Muscle of arm (tissue), 12 donors: Measurements from ENCODE around the gene CYP27B1. TPM values are rescaled to one million over a fixed set of nuclear protein-coding genes. Genes with fewer than 3 reads are reported as not detected.

Experiments
- DNase-seq: peaks from one replicate; pipeline ENCODE4 v3.0.0-alpha.2; 2013
- polyA plus RNA-seq, 12 donors: library from polyadenylated mRNA; unstranded; fragments of 120-200 nt; gene quantifications; one replicate each; pipeline ENCODE4 v1.2.1, GENCODE V29; 2013; ENCODE audit not compliant: insufficient read length in 12 of 12

CYP27B1 gene
- polyA plus RNA-seq, 12 donors, result 0.43 to 1.6 (median 0.86) TPM; not detected in 2

DNA sequence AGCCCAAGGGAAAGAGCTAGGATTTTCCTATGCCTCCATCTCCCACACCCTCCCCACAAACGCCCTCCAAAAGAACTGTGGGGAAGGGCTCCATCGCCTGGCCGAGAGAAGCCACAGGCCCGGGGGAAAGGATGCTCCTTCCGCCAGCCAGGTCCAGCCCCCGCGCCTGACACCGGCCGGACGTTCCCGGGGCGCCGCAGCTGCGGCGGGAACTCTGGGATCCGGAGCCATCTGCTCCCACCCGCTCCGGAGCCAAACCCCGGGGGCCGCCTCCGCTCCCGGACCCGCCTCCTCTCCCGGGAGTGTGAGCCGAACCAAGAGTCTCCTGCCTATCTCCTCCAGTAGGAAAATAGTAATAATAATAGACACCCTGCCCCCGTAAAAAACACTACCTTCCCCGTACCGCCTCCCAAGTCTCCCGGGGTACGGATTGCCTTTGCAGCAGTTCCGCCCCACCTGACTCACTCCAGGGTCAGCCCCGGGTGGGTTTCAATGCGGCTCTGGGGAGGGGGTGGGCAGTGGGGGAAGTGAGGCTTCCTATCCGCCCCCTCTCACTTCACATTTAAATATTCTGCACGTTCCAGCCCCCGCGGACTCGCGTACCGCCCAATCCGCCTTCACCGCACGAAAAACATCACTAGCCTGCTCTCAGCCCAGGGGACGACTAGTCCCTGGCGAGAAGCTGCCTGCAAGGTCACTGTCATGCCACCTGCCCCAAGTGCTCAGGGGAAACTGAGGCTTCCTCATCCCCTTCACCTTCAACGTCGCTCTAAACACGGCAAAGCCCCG lies 30.7 kb downstream of the CYP27B1 start:
- DNase-seq, result no peak

DNA sequence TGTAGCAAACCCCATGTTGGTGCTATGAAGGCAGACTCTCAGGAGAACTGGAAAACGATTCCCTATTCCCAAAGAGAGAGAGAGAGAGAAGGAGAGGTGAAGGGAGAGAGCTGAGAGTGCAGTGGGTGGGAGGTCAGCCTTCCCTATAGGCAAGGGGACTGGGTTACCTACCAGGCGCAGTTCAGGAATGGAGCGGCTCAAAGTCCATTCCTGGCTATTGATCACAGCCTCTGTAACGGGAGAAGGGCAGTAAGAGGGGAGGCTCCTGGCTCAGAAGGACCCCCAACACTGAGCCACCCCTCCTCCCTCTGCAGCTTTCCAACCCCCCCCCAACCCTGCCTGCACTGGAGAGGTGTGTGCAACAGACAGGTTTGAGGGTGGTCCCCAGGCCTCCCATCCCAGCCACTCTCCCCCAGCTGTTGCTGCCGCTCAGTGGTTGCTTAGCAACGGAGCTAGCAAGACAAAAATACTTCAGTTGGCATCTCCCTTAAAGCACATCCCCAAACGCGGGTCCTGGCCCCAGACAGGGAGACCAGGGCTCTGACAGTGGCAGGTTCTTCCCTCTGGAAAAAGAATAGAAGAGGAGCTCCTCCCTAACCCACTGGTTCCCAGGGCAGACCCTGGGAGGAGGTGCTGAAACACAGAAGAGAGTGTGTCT lies 31.6 kb downstream of the CYP27B1 start:
- no peak for DNase-seq

DNA sequence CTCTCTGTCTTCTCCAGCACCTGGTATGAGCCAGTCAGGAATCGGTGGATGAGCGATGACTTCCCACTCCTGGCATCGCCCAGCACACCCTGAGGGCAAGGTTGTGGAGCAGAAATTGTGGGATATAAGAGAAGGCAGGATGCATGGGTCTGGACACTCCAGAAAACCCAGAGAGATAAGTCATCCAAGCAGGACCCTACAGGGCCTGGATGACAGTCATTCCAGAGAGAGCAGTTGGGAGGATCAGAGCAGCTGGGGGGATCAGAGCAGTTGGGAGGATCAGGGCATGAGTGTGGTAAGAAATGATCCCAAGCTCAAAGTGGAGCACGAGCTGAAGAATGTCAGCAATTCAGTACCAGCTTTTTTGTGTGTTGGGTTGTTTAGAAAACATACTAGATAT lies 32.3 kb downstream of the CYP27B1 start:
- no peak for DNase-seq

DNA sequence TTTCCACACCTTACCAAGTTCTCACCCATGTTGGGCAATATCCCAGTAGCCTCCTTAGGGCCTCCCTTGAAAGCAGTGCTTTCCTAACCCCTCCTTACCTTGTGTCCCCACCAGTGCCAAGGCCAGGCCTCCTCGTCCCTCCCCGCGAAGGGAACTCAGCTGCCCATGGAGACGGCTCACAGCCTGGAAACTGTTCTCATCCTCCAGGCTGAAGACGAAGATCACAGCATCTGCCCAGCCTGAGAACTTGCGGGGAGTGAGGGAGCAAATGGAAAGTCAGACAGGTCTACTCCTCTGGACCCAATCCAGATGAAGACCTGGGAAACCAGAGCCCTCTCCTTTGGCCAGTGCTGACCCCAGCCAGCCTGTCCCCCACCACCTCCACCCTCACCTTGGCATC lies 33.0 kb downstream of the CYP27B1 start:
- DNase-seq, result no peak

DNA sequence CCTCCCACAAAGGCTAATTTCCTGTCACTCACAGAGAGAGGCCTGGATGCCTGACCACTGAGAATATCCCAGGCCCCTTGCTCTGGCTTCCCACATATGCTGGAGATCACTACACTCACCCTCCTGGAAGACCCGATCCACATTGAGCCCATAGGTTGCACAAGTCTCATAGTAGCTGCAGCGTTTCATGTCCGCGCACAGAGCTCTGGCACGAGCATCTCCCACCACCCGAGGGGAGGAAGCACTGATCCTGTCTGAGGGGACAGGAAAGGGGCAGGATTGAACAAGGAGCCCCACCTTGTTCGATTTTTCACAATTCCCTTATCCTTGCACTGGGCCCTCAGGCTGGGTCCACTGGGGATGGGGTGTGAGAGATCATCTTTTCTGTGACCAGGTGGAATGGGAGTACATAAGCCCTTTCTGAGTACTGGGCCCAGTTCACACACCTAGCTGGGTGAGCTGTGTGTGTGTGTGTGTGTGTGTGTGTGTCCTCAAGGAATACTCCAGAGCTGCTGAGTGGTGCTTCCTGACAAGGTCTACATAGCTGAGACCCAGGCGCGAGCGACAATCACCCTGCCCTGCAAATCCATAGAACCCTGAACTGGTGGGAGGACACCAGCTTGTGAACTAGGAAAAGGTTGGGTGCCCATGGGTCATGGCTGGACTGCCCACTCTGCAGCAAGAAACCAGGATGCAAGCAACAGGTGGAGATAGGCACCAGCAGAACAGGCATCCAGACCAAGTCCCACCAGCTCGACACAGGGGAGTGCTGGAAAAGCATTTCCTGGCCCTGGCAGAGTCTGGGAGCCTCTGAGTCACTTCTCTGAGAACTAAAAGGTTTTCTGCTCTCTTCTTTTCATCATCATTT lies 33.9 kb downstream of the CYP27B1 start:
- DNase-seq, result no peak

DNA sequence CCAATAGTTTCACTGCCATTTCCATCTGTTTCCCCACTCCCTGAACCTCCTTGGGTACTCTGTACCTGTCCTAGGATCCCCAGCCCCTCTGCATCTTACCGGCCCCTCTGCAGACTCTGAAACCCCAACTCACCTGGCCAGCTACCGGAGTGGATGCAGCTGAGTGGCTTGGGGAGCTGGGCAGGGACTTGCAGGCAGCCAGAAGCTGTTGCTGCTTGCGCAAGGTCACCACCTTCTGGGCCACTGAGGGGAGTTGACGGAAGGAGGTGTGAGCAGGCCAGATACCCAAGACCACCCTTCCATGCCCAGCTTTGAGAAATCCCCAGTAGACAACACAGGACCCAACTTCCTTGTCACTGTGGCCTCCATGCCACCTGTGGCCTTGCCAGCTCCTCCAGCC lies 34.6 kb downstream of the CYP27B1 start:
- DNase-seq, result no peak

DNA sequence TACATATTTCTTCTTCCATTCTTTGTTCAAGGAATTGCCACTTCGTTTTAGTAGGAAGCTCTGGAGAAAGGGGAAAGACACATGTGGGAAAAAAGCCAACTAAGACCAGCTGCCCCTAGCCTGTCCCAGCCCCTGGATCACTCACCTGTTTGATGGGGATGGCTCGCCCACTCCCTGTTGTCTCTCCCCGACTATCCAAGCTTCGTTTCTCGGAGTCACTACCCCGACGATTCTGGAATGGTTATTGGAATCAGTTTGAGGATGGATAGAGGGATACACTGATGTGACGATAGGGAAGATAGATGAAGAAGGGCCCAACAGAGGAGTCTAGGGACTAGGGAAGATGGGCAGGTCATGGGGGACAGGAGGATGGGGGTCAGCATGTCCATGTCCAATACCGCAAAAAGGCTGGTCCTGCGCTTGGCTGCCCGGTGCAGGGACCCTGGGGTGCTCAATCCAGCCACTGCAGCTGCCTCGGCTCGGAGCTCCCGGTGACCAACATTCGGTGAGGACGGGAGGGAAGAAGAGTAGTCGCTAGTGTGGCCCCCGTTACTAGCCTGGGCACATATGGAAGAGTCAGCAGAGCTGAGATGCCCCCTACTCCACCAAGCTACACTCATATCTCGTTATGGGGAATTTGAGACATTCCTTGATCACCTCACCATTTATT lies 35.3 kb downstream of the CYP27B1 start:
- no peak for DNase-seq

DNA sequence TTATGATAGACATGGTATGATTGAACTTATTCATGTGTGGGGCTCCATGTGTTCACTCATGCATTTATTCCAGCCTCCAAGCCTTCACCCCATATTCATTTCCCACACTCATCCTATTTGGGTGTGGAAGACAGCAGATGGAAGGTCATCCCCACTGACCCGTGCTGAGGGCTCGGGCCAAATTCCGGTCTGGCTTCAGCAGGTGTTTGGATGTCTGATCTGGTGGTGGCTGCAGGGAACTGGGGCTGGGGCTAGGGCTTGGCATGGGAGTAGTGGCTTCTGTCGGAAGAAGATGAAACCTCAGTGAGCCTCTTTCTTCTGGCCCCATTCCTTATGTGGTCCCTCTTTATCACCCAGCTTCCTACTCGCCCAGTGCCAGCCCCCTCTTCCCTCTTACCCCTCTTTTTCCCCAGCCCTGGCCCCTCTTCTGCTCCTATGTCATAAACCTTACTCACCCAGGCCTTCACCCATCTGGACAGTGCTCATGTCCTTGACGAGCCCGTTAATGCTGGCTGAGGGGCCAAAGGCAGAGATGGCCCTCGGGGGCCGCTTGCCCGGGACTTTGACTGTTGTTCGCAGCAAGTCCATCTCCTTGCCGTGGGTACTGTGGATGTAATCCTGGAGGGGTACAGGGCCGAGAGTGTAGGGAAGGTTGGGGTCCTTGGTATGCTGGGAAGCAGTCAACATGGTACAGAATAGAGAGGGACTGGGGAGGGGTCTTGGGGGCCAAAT lies 36.4 kb downstream of the CYP27B1 start:
- DNase-seq, result no peak

DNA sequence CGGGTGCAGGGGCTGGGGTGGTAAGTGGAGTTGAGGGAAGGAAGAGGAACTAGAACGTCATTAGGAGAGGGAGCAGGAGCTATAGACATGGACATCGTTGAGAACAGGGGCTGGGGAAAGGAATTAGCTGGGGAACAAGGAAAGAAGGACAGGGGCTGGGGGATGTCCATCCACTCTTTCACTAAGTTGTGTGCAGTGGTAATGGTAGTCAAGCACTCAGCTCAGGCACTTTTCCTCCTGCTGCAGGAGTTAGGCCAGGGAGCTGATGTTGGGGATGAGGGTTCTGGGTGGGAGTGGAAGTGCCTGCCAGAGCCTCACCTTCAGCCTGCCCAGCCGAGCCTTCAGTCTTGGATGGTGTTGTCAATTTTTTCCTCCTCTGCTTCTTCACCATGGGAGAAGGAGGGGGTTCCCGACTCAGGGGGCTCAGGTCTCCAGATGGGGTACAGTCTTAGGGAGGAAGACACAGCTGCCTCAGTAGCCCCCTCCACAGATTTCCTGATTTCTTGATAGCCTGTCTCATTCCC lies 37.5 kb downstream of the CYP27B1 start:
- no peak for DNase-seq

DNA sequence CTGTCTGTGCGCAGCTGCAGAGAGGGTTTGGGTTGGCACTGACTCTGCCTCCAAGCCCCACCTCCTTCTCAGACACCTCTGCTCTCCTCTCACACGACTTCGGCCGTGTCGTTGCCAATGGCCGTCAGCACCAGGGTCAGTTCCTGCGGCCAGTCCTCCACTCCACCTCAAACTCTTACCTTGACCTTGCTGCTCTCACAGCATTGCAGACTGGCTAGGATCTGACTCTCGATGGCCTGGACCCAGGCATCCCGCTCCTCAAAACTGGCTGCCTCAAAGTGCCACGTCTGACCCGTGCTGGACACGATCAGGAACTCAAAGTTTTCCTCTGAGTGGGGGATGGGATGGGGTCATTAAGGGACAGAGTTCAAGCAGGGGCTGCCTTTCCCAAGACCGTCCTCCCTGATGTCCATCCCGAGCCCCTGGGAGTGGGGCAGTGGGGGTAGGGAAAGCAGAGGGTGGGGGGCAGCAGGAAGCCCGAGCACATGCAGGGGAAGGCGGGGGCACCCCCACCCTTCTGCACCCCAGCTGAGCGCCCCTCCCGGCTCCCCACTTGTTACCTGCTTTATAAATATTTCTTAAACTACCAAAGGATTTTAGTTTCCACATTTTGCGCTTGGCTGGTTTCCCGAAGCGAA lies 39.0 kb downstream of the CYP27B1 start:
- DNase-seq, result no peak

DNA sequence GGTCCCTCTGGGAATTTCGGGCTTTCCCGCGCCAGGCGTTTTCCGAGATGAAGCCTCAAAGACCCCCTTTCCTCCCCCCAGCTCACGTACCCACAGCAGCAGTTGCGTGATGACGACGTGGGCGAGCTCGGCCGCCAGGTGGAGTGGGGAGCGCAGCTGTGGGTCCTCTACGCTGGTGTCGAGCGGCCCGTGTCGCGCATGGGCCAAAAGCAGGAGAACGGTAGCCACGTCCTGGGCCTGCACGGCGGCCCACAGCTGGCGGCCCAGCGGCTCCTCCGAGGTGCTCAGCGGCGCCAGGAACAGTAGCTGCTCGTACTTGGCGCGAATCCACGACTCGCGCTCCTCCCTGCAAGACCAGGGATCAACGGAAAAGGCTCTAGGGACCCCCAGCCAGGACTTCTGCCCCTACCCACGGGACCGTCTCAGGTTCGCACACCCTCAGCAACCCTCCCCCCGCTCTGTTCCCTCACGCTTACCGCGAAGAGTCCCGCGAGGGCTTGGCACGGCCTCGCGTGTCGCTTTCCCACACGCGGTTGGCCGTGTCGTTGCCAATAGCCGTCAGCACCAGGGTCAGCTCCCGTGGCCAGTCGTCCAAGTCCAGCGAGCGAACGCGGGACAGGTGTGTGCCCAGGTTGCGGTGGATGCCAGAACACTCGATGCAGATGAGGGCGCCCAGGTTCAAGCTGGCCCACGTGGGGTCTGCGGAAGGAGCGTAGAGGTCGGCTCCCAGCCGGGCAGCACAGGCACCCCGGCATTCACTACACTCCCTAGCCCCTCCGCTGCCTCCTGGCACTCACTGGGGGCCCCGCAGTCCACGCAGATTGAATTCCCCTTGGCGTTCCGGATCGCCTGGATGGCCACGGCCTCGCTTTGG lies 39.8 kb downstream of the CYP27B1 start:
- DNase-seq, result no peak

DNA sequence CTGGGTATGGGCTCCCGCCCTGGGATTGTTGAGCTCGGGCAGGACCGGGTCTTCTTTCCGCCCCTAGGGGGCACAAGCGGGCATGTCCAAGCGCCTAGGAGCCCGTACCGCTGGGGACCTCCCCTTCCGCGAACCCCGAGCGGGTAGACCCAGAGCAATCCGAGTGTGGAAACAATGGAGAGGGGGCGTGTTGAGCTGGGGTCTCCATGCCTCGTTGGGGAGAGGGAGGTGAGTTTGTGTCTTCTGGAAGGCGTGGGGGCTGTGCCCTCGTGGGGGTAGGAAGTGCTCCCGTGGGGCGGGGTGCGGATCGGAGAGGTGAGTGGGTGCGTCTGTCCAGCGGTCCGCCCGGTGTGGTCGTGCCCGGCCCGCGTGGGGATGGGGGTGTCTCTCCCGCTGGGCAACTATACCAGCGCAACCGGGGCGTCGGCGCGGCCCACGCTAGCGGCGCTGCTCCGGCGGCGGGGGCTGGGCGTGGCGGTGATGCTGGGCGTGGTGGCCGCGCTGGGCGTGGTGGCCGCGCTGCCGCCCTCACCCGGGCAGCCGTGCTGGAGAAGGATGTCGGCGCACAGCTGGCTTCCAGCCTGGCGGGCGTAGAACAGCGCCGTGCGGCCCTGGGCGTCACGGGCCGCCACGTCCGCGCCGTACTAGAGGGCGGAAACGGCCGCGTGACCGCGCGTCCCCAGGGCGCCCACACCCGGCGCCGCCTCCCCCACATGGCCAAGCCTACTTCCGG lies 40.6 kb downstream of the CYP27B1 start:
- no peak for DNase-seq

DNA sequence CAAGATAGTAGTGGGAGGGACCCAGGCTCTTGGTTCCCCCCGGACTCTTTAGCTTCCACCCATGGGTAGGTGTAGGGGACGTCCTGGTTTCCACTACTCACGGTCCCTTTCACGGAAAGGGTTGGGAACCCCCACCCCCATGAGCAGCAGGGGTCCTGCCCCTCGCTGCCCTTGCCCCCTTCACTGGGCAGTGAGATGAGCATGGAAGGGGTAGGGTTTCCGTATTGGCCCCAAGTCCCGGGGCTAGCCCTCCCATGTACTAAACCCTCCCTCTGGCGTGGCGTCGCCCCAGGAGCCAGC lies 41.1 kb downstream of the CYP27B1 start:
- no peak for DNase-seq

DNA sequence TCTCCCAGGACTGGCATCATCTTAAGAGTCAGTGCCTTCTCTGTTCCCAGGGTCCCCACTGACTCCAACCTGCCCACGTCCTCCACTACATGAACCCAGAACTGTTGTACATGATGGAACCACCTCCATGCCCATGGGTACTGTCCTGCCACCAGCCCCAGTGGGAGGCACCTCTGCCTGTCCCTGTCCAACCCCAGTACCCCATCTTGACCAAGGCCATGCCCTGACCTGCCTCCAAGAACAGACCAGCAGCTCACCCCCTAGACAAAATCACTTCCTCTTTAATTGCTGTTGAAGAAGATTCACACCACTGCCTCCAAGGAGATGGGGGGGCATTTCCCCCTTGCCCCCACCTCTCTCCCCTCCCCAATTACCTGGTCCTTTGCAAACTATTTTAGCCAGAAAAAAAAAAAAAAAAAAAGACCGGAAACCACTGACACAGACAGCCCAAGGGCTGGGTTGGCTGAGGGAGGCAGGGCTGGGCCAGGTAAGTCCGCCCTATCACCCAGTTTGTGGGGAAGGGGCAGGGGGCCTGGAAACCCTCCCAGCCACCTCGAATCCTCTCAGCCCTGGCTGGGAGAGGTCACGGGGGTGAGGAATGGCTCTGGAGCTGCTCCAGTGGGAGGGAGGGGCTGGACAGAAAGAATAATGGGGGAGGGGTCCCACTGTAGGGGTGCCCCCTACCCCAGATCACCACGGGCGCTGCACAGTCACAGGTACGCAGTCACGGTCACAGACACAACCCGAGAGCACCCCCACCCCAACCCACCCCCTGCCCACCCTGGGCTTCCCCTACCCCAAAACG lies 41.7 kb downstream of the CYP27B1 start:
- no peak for DNase-seq

DNA sequence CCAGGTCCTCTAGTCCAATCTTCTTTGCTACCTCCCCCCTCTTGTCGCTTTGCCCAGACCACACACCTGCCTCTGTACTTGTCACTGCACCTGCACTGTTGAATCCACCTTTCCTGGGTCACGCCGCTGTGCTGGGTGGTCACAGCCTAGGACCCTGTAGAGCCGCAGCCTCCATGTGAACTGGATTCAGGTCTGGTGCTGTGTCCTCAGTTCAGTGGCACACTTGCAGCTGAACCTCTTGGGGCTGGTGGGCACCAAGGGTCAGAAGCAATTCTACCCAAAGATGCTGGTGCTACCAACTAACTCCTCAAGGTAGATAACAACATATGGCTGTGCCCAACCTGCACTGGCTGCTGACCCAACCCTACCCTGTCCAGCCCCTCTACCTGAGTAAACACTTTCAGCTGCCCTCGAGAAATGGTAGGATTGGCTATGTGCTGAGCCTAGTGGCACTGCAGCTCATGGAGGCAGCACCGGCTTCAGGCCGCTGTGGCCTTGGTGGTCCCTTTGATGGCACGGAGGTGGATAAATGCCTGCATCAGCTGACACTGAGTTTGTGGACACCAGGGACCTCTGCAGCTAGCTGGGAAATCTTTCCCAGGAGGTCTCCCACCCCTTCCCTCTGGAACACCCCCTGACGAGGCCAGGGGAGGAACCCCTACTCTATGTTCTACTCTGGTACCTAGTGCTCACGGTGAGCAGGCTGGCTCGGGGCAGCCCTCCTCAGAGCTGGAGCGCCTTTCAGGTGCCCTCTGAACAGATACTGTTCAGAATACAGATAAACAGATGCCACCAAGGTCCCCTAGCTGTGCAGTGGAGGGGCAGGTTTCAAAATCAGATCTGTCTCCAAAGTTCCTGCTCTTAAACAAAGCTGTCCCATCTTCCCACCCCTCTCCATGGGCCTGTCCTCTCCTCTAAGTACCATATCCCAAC lies 42.6 kb downstream of the CYP27B1 start:
- no peak for DNase-seq

DNA sequence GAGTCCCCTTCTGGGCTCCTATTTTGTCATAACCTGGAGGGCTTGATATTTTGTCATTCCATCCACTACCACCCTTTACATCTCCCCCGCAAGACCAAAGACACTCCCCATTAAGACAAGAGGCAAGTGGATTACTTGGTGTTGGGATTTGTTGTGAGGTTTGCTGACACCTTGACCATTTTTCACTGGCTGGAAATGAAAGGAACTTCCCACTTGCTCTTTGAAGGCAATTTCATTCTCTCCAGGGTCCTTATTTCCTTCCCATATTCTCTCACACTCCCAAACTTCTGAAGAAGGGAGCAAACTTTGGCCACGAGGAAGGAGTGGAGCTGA lies 43.3 kb downstream of the CYP27B1 start:
- no peak for DNase-seq
